ENCODE results near the gene IL17REL.

Gene IL17REL

GRCh38 chr22:50015451-50016307 lies 3.1 kb upstream of the IL17REL start:
- no peak overlapping the region for H3K4me3 ChIP-seq (ENCODE audit: low read depth, low read length)
- TF ChIP-seq CTCF (IDR thresholded peaks at IDR 0.05; ENCODE audit: low read depth, low read length, missing control alignments): no peak
- in situ Hi-C loops (cut with HindIII; ENCODE audit: low sequenced_read_pairs): loop anchor here (10.0 kb wide), 1 partner anchor 81 kb away; no protein-coding TSS in a partner anchor
- DNase-seq (ENCODE audit: low read depth): no peak

GRCh38 chr22:50014655-50015401 lies 2.3 kb upstream of the IL17REL start:
- no peak for TF ChIP-seq CTCF (IDR thresholded peaks at IDR 0.05; ENCODE audit: low read depth, low read length, missing control alignments)
- in situ Hi-C loops (cut with HindIII; ENCODE audit: low sequenced_read_pairs): loop anchor here (10.0 kb wide), 1 partner anchor 80 kb away; no protein-coding TSS in a partner anchor
- no peak for DNase-seq (ENCODE audit: low read depth)
- no peak overlapping the region for H3K4me3 ChIP-seq (ENCODE audit: low read depth, low read length)

- no peak for TF ChIP-seq CTCF (IDR thresholded peaks at IDR 0.05; ENCODE audit: low read depth, low read length, missing control alignments)
- in situ Hi-C loops (cut with HindIII; ENCODE audit: low sequenced_read_pairs): loop anchor here (10.0 kb wide), 1 partner anchor 79 kb away; no protein-coding TSS in a partner anchor
- DNase-seq (ENCODE audit: low read depth): no peak
- no peak overlapping the region for H3K4me3 ChIP-seq (ENCODE audit: low read depth, low read length)
These were observed 1.5 kb upstream of the IL17REL start for GRCh38 chr22:50014053-50014501.

GRCh38 chr22:50011447-50012210 lies 936 bp downstream of the IL17REL start:
- DNase-seq (ENCODE audit: low read depth): no peak
- TF ChIP-seq CTCF (IDR thresholded peaks at IDR 0.05; ENCODE audit: low read depth, low read length, missing control alignments): no peak
- no peak overlapping the region for H3K4me3 ChIP-seq (ENCODE audit: low read depth, low read length)
- in situ Hi-C loops (cut with HindIII; ENCODE audit: low sequenced_read_pairs): loop anchor here (10.0 kb wide), 1 partner anchor 77 kb away; no protein-coding TSS in a partner anchor

GRCh38 chr22:50010676-50011446 lies 1.7 kb downstream of the IL17REL start:
- no peak for DNase-seq (ENCODE audit: low read depth)
- no peak for TF ChIP-seq CTCF (IDR thresholded peaks at IDR 0.05; ENCODE audit: low read depth, low read length, missing control alignments)
- in situ Hi-C loops (cut with HindIII; ENCODE audit: low sequenced_read_pairs): loop anchor here (10.0 kb wide), 1 partner anchor 76 kb away; no protein-coding TSS in a partner anchor
- no peak overlapping the region for H3K4me3 ChIP-seq (ENCODE audit: low read depth, low read length)

All from astrocyte of the cerebellum (primary cell).